HG03565 (cell line): ENCODE results near the gene TSHZ3.

ENCODE experiments used
- ATAC-seq: cut with Tn5 transposase; IDR thresholded peaks from one replicate; pipeline ENCODE4 v1.9.1; 2021; ENCODE audit warnings: mild to moderate bottlenecking, moderate library complexity; ENCODE audit not compliant: unreplicated experiment

TSHZ3 gene

GRCh38 chr19:31315652-31316051 lies 33.6 kb downstream of the TSHZ3 start:
- ATAC-seq: no peak

DNA sequence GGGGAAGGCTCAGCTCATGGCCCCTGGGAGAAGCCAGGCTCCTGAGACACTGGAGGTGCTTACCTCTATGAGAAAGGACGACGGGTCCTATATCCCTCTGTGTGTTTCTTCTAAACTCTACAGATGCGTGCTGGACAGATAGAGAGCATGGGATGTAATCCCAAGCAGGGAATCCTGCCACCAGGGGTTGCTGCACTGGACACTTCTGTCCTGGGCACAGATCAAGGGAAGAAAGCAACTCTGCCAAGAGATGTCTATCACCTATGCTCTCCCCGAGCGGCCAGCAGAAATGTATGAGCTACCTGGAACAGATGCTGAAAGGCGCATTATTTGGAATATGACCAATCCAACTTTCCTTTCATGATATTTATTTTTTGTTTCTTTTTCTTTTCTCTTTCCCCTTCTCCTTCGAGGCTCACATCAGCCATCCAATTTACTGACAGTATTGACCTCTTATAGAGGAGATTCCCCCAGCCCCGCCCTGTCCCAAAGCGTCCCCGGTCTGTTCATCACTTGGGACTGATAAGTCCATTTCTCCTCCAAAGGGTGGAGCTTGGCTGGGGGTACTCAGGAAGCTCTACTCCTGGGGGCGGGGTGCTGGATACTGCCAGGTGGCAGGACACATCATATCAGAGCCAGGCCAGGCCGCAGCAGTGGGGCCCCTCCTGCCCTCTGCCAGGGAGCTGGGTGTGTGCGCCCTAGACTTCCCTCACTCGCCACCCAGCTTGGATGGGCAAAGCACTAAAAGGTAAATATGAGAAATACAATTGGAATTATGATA lies 34.2 kb downstream of the TSHZ3 start:
- ATAC-seq: no peak

GRCh38 chr19:31314156-31314555 lies 35.1 kb downstream of the TSHZ3 start:
- ATAC-seq: no peak

- no peak for ATAC-seq
Measured at GRCh38 chr19:31313291-31314030, 35.8 kb downstream of the TSHZ3 start.

- ATAC-seq: no peak
Measured at GRCh38 chr19:31312677-31313244, 36.5 kb downstream of the TSHZ3 start.

DNA sequence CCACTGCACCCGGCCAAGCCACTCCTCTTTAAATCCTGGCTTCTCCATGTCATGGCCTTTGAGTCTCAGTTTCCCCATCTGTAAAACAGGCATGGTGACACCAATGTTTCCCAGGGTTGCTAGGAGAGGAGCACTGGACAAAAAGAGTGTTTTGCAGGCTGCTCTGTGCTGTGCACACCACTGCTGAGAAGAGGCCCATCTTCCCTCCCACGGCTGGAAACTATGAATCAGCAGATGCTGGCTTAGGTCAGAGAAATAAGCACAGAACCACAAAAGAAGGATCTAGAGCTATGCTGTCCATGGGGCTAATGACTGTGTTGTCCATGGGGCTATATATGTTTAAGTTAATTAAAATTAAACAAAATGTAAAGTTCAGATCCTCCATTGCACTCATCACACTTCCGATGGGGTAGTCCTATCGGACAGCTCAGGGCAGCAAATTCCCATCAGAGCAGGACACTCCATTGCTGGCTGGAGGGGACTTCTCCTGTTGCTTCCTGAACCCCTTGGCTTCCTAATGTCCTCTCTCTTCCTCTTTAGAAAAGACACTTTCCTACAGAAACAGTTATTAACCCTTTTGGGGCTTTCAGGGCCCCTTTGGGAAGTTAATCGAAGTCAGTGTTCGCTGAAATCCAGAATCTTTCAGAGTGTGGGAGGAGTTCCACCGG lies 37.1 kb downstream of the TSHZ3 start:
- no peak for ATAC-seq

GRCh38 chr19:31310432-31311133 lies 38.7 kb downstream of the TSHZ3 start:
- no peak for ATAC-seq

DNA sequence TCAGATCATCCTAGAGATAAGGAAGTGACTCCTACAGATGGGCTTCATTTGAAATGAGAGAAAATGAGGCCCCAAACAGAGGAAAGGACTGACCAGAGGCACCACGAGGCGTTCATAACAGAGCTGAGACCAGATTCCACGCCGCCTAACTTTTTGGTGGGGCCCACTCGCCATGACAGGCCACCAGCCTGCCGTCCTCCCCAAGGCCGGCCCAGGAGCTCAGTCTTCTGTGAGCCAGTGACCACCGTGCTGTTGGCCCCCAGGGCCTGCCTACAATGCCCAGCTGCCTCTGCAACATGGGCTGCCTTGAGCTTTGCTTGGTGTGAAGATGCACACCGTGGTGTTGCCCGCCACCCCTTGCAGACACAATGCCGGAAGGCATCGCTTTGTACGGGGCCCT lies 40.5 kb downstream of the TSHZ3 start:
- no peak for ATAC-seq

- no peak for ATAC-seq
Measured at GRCh38 chr19:31307071-31307669, 42.1 kb downstream of the TSHZ3 start.

DNA sequence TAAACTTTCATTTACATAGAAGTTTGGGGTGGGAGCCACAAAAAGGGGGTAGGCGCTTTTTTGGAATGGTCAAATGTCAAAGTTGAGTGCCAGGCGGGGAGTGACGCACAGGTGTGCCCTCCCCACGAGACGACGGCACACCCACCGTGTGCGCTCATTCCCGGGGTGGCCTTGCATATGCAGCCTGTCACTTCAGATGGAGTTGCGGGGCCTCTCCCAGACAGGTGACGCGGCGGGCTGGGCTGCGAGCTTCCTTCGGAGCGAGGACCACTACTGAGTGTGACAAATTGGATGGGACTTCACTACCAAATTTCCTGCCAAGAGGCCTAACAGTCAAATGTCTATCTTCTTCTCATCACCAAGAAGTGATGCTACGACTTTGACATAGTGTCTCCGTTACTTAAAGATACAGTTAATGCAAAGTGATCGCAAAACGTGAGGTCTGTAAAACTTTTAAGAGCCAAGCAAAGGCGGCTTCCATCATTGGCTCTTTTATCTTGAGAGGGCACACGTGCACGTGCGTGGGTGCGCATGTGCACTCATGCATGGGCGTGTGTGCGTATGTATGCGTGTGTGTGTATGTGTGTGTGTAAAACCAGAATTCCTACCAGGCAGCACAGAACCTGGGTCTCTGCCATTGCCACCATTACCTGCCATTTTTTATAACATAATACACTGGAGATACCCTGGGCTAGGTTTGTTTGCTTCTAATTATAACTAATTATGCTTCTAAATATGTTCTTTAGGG lies 43.1 kb downstream of the TSHZ3 start:
- ATAC-seq: no peak

GRCh38 chr19:31304831-31305312 lies 44.4 kb downstream of the TSHZ3 start:
- ATAC-seq: no peak

- no peak for ATAC-seq
Measured at GRCh38 chr19:31303262-31303815, 45.9 kb downstream of the TSHZ3 start.

DNA sequence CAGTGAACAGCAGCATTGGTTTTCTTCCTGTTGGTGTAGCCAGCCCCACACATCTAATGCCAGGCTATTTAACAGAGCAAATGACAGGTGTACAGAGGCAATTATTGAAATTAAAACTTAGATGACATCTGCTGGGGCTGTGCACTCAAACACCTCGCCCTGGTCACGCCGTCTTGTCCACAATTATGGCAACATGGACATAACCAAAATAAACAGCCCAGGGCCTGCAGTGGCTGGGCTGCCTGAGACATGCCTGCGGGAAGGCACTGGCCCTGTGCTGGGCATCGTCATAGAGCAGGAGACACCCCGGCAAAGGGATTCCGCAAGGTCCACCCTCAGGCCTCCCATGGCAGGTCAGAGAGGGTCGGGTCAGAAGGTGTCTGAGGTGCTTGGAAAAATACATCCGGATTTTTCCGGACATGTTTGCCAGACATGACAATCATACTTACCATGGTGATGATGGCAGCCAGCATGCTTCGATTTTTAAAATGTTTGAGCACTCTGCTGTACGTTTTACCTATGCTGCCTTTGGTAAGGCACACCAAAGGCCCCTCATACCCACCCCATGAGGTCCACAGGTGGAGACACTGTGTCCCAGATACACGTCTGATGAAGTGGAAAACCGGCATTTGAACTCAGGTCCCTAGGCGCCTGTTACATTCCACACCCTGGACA lies 47.8 kb downstream of the TSHZ3 start:
- no peak for ATAC-seq

DNA sequence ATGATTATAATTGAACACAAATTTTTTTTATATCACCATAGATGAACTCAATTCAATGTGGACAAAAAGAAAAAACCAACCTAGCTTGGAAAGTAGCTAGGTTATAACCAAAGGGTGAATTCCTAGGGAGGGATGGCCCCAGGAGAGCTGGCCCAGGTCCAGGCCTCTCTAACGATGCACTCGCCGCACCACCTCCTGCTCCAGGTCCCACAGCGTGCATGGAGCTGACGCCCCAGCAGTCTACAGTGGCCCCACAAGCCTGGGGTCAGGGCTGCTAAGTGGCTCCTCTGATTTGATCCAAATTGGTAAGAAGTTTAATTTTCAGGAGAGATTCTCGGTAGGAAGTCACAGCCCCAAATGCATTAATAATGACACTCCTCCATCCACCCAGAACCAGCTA lies 48.8 kb downstream of the TSHZ3 start:
- no peak for ATAC-seq

DNA sequence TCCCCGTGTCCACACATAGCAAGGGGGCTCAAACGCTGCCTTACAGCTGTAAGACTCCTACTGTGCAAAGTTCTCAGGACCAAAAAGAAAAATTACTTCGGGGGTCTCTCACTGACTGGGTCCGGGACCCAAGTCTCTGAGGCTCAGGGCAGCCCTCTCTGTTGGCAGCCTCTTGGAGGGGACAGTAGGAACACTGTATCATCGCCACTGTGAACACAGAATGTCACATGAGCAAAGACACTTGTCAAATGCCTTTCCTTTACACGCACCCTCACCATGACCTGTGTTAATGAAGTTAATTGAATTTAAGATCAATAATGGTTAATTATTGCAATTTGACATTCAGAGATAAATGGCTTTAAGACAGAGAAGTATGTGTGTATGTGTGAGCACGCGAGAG lies 49.6 kb downstream of the TSHZ3 start:
- ATAC-seq: no peak

GRCh38 chr19:31297991-31298390 lies 51.2 kb downstream of the TSHZ3 start:
- no peak for ATAC-seq

DNA sequence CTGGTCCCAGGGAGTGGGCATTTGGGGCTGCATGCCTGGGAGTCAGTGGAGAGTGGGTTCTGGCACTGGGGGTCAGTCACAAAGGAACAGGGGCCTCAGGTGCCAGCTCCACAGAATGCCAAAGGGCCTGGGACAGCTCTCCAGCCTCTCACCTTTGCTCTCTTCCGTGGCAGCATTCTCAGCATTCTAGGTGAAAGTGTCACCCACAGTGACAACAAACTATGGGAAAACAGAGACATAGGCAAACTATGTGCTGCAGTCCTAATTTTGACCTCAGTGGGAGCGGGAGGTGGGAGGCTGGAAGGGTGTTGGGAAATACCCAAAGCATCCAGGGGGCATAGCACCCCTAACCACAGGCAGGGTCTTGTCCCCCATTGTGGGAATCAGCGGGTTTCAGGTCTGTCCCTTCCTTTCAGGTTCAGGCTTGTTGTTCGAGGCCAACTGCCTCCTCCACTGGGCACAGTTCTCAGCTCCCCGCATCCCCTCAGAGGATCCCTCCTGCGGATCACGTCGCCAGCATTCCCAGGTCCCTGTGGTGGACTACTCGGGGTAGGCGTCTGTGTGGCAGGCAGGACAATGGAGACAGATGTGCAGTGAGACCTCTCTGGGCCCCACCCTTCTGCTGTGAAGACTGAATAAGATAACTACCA lies 52.4 kb downstream of the TSHZ3 start:
- ATAC-seq: no peak

DNA sequence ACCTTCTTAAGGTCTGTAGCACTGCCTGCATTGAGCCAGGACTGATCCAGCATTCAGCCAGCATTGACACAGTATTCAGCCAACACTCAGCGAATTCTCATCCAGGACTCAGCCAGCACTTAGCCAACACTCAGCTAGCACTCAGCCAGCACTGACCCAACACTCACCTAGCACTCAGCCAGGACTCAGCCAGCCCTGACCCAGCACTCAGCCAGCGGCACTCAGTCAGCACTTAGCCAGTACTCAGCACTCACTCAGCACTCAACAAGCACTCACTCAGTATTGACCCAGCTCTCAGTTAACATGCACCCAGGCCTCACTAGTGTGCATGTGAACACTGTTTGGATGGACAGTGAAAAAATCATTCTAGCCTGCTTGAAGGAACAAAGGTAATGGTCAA lies 55.0 kb downstream of the TSHZ3 start:
- no peak for ATAC-seq
